H1 (cell line): ENCODE data around the gene MACROD2. TPM values are rescaled to one million over a fixed set of nuclear protein-coding genes. Genes with fewer than 3 reads are reported as not detected.

Experiments
- BRCA1 ChIP-seq: IDR thresholded peaks from 2 replicates; pipeline ENCODE4 v1.6.1; 2012; ENCODE audit warnings: low read depth, low read length, improper control_type of control experiment
- NANOG ChIP-seq: IDR thresholded peaks from 2 replicates; pipeline ENCODE4 v1.6.1; 2011; ENCODE audit warnings: low read length, low read depth, mild to moderate bottlenecking, inconsistent platforms; ENCODE audit not compliant: insufficient read depth, poor library complexity, severe bottlenecking
- TAF1 ChIP-seq: IDR thresholded peaks from 2 replicates; pipeline ENCODE4 v1.6.1; 2011; ENCODE audit warnings: mild to moderate bottlenecking, low read depth, low read length
- YY1 ChIP-seq: IDR thresholded peaks from 2 replicates; pipeline ENCODE4 v1.6.1; 2011; ENCODE audit warnings: low read depth, mild to moderate bottlenecking, low read length
- polyA plus RNA-seq, 7 experiments: library from polyadenylated mRNA; depleted of rRNA in 3 of 7; stranded (reverse) in 5 of 7; unstranded in 2 of 7; fragments of >200 nt in 5 of 7; fragments of 200-250 nt in 2 of 7; gene quantifications; 1 replicate in 5 of 7; 2 replicates in 1 of 7; 4 replicates in 1 of 7; pipeline versions ENCODE4 v1.2.1 to v1.2.3, GENCODE V29; 2011 to 2013; ENCODE audit warnings: missing spikeins in 2 of 7, mixed read lengths in 2 of 7
- total RNA-seq: library from RNA; stranded (reverse); fragmentation: NEBNext Ultra II Directional; extraction: Animal tissue kit (Norgen Biotek cat#: 25700); gene quantifications from 2 replicates; pipeline ENCODE4 v1.2.1, GENCODE V29; 2021

Gene MACROD2
- total and polyA plus RNA-seq, 2 of the 8 experiments (the other 6 are each of a cell fraction or from before 2014, with no cell fraction given), result 0.70 to 3.9 TPM

- TF ChIP-seq NANOG (no peak), YY1 (no peak), BRCA1 (no peak), TAF1 (no peak)
Observed at GRCh38 chr20:14555676-14556075, 560.4 kb downstream of the MACROD2 start (continued).
